GM12878 (cell line): Measurements from ENCODE around the gene RAP1GAP2. TPM values are rescaled to one million over a fixed set of nuclear protein-coding genes. Genes with fewer than 3 reads are reported as not detected.

Experiments used
- ATAC-seq: fragments of 200-7000 bp; cut with Tn5 transposase; 3 replicates; pipeline ENCODE4 v1.9.1; 2020; ENCODE audit warnings: mild to moderate bottlenecking, moderate library complexity
- BruUV-seq: library from RNA; stranded (reverse); fragments of 400-500 nt; replicated peaks from 2 replicates; lab custom pipeline; 2021; lab: Mats Ljungman, UMichigan
- CTCF ChIA-PET: fragments of 300-600 bp; sonication (Branson Sonifier 250); formaldehyde crosslinking; extraction: SDS; loops from one replicate; lab custom pipeline; 2021; ENCODE audit warnings: inconsistent platforms; lab: Yijun Ruan, JAX
- POLR2A ChIA-PET: fragments of 350-600 bp; formaldehyde crosslinking; extraction: SDS; loops from one replicate; lab custom pipeline; 2021; ENCODE audit warnings: inconsistent platforms; lab: Charles Lee
- RAD21 ChIA-PET: fragments of 300-600 bp; sonication (Branson Sonifier 250); formaldehyde crosslinking; loops from one replicate; lab custom pipeline; 2023; ENCODE audit warnings: antibody characterized with exemption; ENCODE audit not compliant: unreplicated experiment; lab: Charles Lee
- SMC1A ChIA-PET: fragments of 300-600 bp; sonication (Branson Sonifier 250); formaldehyde crosslinking; loops from one replicate; lab custom pipeline; 2023; ENCODE audit not compliant: unreplicated experiment, uncharacterized antibody; lab: Charles Lee
- DNase-seq: peaks from one replicate; pipeline ENCODE4 v3.0.0-alpha.2; 2011; ENCODE audit warnings: low read depth, low spot score
- FAIRE-seq: peaks from 3 replicates; lab custom pipeline; 2011; peaks lifted over from hg19 to GRCh38; lab: Jason Lieb, UNC
- H2AFZ ChIP-seq: 2 replicates; pipeline ENCODE4 v1.6.0; 2011; ENCODE audit warnings: low read depth, low read length, control low read depth; ENCODE audit not compliant: control insufficient read depth
- H3K27ac ChIP-seq: 2 replicates; pipeline ENCODE4 v1.5.1; 2011; ENCODE audit warnings: control low read depth; ENCODE audit not compliant: control insufficient read depth, insufficient read depth
- H3K27me3 ChIP-seq, 2 experiments: replicated peaks in 1 of 2; 2 replicates each; pipeline versions ENCODE4 v1.6.0 to v1.6.1; 2011; ENCODE audit warnings: low read length in 1 of 2; ENCODE audit not compliant: control insufficient read depth in 2 of 2, insufficient read depth in 2 of 2
- H3K36me3 ChIP-seq, 2 experiments: 2 replicates each; pipeline ENCODE4 v1.5.1; 2011; ENCODE audit warnings: low read length in 1 of 2; ENCODE audit not compliant: control insufficient read depth in 2 of 2, insufficient read depth in 2 of 2
- H3K4me1 ChIP-seq: 2 replicates; pipeline ENCODE4 v1.6.1; 2011; ENCODE audit warnings: mild to moderate bottlenecking, low read length, moderate library complexity, mixed read lengths; ENCODE audit not compliant: control insufficient read depth, insufficient read depth
- H3K4me2 ChIP-seq: 2 replicates; pipeline ENCODE4 v1.6.0; 2011; ENCODE audit warnings: control low read depth; ENCODE audit not compliant: control insufficient read depth, insufficient read depth
- H3K4me3 ChIP-seq: fragments of 200-600 bp; sonication (generic); 2 replicates; pipeline ENCODE4 v1.5.1; 2016
- H3K79me2 ChIP-seq: 2 replicates; pipeline ENCODE4 v1.6.0; 2011; ENCODE audit warnings: low read length; ENCODE audit not compliant: control insufficient read depth, insufficient read depth
- H3K9ac ChIP-seq: 2 replicates; pipeline ENCODE4 v1.8.0; 2011; ENCODE audit warnings: low read length, control low read depth, mixed read lengths; ENCODE audit not compliant: control insufficient read depth, insufficient read depth
- H3K9me3 ChIP-seq: replicated peaks from 3 replicates; pipeline ENCODE4 v1.5.1; 2011; ENCODE audit warnings: mild to moderate bottlenecking, low read length; ENCODE audit not compliant: control insufficient read depth, insufficient read depth
- H4K20me1 ChIP-seq: 2 replicates; pipeline ENCODE4 v1.6.0; 2011; ENCODE audit not compliant: control insufficient read depth, insufficient read depth
- LARP7 ChIP-seq: fragments of 450-650 bp; IDR thresholded peaks from 2 replicates; pipeline ENCODE4 v1.6.1; 2017; ENCODE audit warnings: mild to moderate bottlenecking
- NFIC ChIP-seq: IDR thresholded peaks from 2 replicates; pipeline ENCODE4 v1.6.1; 2012; ENCODE audit warnings: low read depth, mild to moderate bottlenecking, inconsistent platforms, low read length, moderate library complexity
- SMAD1 ChIP-seq: fragments of 450-650 bp; IDR thresholded peaks from 2 replicates; pipeline ENCODE4 v1.6.1; 2018; ENCODE audit warnings: mild to moderate bottlenecking, low read depth; ENCODE audit not compliant: partially characterized antibody
- WGBS: methylation state at CpG from one replicate; pipeline ENCODE4 v1.1.6; 2016; ENCODE audit warnings: low lambda C conversion rate; ENCODE audit not compliant: insufficient replicate concordance, insufficient coverage; ENCODE audit errors: missing lambda C conversion rate; 5-methylcytosine and 5-hydroxymethylcytosine counted together
- in situ Hi-C: fragments of 300-500 bp; cut with MboI; formaldehyde crosslinking; loops from 9 replicates; pipeline ENCODE4 v1.14.3; 2018; ENCODE audit warnings: mixed read lengths
- intact Hi-C: fragments of 100-400 bp; cut with micrococcal nuclease; formaldehyde crosslinking; loops from one replicate; pipeline ENCODE4 v1.14.2; 2022; ENCODE audit not compliant: unreplicated experiment
- polyA plus RNA-seq, 11 experiments: library from polyadenylated mRNA; depleted of rRNA in 4 of 11; unstranded in 6 of 11; stranded (reverse) in 5 of 11; fragments of >200 nt; fragmentation: Nextera tagmentation in 4 of 11; fragmentation: Illumina TruSeq in 1 of 11; extraction: Ambion mirVana in 4 of 11; extraction: Trizol in 1 of 11; gene quantifications; 1 replicate in 1 of 11; 2 replicates in 10 of 11; pipeline versions ENCODE4 v1.2.1 to v1.2.3, GENCODE V29; 2011 to 2016; ENCODE audit warnings: inconsistent platforms in 2 of 11, missing spikeins in 2 of 11, low read depth in 1 of 11
- total RNA-seq, 4 experiments: library from RNA; depleted of rRNA in 3 of 4; stranded (reverse); fragments of >200 nt in 3 of 4; fragmentation: Illumina TruSeq in 1 of 4; extraction: Trizol in 1 of 4; gene quantifications; 2 replicates each; pipeline versions ENCODE4 v1.2.1 to v1.2.3, GENCODE V29; 2013 to 2021
- TF ChIP-seq, protein P1 (sequence below): fragments of 450-650 bp; IDR thresholded peaks from 2 replicates; pipeline ENCODE4 v1.6.1; 2016; ENCODE audit warnings: mild to moderate bottlenecking
- TF ChIP-seq, protein P2 (sequence below): fragments of 450-650 bp; IDR thresholded peaks from 2 replicates; pipeline ENCODE4 v1.6.1; 2016; ENCODE audit warnings: mild to moderate bottlenecking
- TF ChIP-seq, protein P3 (sequence below): fragments of 150-350 bp; IDR thresholded peaks from 2 replicates; pipeline ENCODE4 v1.6.1; 2016; ENCODE audit warnings: low read depth, low read length

RAP1GAP2 gene
- total and polyA plus RNA-seq, 10 of the 15 experiments (the other 5 are each of a cell fraction or from before 2014, with no cell fraction given), result 0.03 to 0.95 (median 0.49) TPM; not detected in 2

DNA sequence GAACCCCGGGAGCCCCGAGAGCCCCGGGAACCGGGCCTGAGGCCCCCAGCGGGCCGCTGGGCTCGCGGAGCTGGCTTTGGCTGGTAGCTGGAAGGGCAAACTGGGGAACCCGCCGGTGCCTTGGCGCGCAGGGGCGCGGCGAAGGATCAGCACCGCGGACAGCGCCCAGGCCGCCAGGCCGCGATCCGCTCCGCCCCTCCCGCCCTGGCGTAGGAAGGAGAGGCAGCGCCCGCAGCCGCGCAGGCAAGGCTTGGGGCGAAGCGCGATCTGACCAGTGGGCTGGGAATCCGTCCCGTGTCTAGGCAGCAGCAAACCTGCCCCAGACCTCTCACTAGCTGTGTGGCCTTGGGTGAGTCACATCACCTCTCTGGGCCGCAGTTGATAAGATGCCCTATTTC lies 46.5 kb upstream of the RAP1GAP2 start (continued):
- TF ChIP-seq, protein P1, sequence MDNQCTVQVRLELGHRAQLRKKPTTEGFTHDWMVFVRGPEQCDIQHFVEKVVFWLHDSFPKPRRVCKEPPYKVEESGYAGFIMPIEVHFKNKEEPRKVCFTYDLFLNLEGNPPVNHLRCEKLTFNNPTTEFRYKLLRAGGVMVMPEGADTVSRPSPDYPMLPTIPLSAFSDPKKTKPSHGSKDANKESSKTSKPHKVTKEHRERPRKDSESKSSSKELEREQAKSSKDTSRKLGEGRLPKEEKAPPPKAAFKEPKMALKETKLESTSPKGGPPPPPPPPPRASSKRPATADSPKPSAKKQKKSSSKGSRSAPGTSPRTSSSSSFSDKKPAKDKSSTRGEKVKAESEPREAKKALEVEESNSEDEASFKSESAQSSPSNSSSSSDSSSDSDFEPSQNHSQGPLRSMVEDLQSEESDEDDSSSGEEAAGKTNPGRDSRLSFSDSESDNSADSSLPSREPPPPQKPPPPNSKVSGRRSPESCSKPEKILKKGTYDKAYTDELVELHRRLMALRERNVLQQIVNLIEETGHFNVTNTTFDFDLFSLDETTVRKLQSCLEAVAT, result no peak
- TF ChIP-seq, protein P2, sequence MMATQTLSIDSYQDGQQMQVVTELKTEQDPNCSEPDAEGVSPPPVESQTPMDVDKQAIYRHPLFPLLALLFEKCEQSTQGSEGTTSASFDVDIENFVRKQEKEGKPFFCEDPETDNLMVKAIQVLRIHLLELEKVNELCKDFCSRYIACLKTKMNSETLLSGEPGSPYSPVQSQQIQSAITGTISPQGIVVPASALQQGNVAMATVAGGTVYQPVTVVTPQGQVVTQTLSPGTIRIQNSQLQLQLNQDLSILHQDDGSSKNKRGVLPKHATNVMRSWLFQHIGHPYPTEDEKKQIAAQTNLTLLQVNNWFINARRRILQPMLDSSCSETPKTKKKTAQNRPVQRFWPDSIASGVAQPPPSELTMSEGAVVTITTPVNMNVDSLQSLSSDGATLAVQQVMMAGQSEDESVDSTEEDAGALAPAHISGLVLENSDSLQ, result no peak
- TF ChIP-seq, all 136 proteins: peak for 7

DNA sequence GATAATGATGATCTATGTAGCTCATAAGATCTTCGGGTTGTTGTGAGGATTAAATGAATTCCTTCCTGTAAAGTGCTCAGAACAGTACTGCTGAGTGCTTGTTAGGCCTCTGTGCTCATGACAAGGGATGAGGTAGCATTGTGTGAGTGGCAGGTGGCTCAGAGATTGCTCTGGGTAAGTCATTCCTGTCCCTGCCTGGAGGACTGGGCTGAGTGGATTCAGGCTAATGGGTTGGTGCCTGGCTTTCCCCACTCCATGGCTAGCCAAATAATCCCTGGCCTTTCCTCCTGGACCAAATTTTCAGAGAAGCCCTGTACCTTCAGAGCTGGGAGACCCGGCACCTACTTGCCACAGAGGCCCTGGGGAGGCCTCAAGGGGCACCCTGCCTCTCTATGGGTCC lies 45.5 kb upstream of the RAP1GAP2 start:
- RAD21 ChIA-PET, result no interaction called here
- H3K36me3 ChIP-seq, result no peaks in the 10 kb centered on the region
- TF ChIP-seq, protein P3, sequence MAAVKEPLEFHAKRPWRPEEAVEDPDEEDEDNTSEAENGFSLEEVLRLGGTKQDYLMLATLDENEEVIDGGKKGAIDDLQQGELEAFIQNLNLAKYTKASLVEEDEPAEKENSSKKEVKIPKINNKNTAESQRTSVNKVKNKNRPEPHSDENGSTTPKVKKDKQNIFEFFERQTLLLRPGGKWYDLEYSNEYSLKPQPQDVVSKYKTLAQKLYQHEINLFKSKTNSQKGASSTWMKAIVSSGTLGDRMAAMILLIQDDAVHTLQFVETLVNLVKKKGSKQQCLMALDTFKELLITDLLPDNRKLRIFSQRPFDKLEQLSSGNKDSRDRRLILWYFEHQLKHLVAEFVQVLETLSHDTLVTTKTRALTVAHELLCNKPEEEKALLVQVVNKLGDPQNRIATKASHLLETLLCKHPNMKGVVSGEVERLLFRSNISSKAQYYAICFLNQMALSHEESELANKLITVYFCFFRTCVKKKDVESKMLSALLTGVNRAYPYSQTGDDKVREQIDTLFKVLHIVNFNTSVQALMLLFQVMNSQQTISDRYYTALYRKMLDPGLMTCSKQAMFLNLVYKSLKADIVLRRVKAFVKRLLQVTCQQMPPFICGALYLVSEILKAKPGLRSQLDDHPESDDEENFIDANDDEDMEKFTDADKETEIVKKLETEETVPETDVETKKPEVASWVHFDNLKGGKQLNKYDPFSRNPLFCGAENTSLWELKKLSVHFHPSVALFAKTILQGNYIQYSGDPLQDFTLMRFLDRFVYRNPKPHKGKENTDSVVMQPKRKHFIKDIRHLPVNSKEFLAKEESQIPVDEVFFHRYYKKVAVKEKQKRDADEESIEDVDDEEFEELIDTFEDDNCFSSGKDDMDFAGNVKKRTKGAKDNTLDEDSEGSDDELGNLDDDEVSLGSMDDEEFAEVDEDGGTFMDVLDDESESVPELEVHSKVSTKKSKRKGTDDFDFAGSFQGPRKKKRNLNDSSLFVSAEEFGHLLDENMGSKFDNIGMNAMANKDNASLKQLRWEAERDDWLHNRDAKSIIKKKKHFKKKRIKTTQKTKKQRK, result no peak
- TF ChIP-seq SMAD1, result no peak
- TF ChIP-seq LARP7, result no peak
- TF ChIP-seq NFIC, result no peak
- intact Hi-C loops, result no loop called here
- POLR2A ChIA-PET, result no interaction called here
- no peak for FAIRE-seq
- CTCF ChIA-PET, result no interaction called here
- H3K79me2 ChIP-seq, result no peaks in the 10 kb centered on the region
- H3K27me3 ChIP-seq, result peaks cover 0 to 3% of the 10 kb centered on the region in 2 experiments; a peak in 3 of 4 replicates
- DNase-seq, result no peak
- no peak for ATAC-seq
- no TSS peak for BruUV-seq
- no peak overlapping the region for H2AFZ ChIP-seq
- H3K4me1 ChIP-seq, result no peaks in the 10 kb centered on the region
- H3K9me3 ChIP-seq, result no peaks in the 10 kb centered on the region
- in situ Hi-C loops, result no loop called here
- no peak overlapping the region for H3K27ac ChIP-seq
- H3K4me2 ChIP-seq, result no peak overlapping the region
- H3K4me3 ChIP-seq, result no peak overlapping the region
- 11% methylated on average over 2 of the region's 2 CpGs for WGBS
- H3K9ac ChIP-seq, result no peak overlapping the region
- SMC1A ChIA-PET, result no interaction called here
- H4K20me1 ChIP-seq, result 0 out of 2 replicates have a peak, but pooled peaks cover 3% of the 10 kb centered on the region
